RWPE2 (cell line): ENCODE data around the gene ZG16.
A peak's percentile ranks its signal among the peaks of the same experiment; 100 is the strongest.

Source experiments
- ATAC-seq: fragments of 200-7000 bp; cut with Tn5 transposase; 3 replicates; pipeline ENCODE4 v1.9.1; 2021; ENCODE audit warnings: low read depth
- DNase-seq: peaks from one replicate; pipeline ENCODE4 v3.0.0-alpha.2; 2020; ENCODE audit warnings: low spot score
- H3K27ac ChIP-seq: fragments of 450-650 bp; 2 replicates; pipeline ENCODE4 v1.5.1; 2017; ENCODE audit warnings: mild to moderate bottlenecking; ENCODE audit not compliant: poor library complexity, severe bottlenecking
- H3K27me3 ChIP-seq: fragments of 250-450 bp; sonication (Bioruptor Pico); 2 replicates; pipeline ENCODE4 v1.5.1; 2021; ENCODE audit warnings: mild to moderate bottlenecking, moderate library complexity; ENCODE audit not compliant: insufficient read depth, poor library complexity, severe bottlenecking
- H3K36me3 ChIP-seq: fragments of 250-450 bp; sonication (Bioruptor Pico); 2 replicates; pipeline ENCODE4 v1.5.1; 2020; ENCODE audit warnings: low read depth, mild to moderate bottlenecking, moderate library complexity
- H3K4me1 ChIP-seq: fragments of 250-450 bp; sonication (Bioruptor Pico); 2 replicates; pipeline ENCODE4 v1.5.1; 2021; ENCODE audit warnings: mild to moderate bottlenecking, moderate library complexity; ENCODE audit not compliant: insufficient read depth, poor library complexity, severe bottlenecking
- H3K4me3 ChIP-seq: fragments of 250-450 bp; sonication (Bioruptor Pico); 2 replicates; pipeline ENCODE4 v1.5.1; 2021; ENCODE audit warnings: mild to moderate bottlenecking, moderate library complexity; ENCODE audit not compliant: severe bottlenecking
- H3K9me3 ChIP-seq: fragments of 250-450 bp; sonication (Bioruptor Pico); 2 replicates; pipeline ENCODE4 v1.5.1; 2021; ENCODE audit warnings: mild to moderate bottlenecking, moderate library complexity; ENCODE audit not compliant: severe bottlenecking
- TF ChIP-seq, protein P1 (sequence below): fragments of 450-650 bp; IDR thresholded peaks from one replicate; pipeline ENCODE4 v1.5.1; 2017; ENCODE audit warnings: mild to moderate bottlenecking, moderate library complexity; ENCODE audit not compliant: poor library complexity, severe bottlenecking

Gene ZG16

DNA sequence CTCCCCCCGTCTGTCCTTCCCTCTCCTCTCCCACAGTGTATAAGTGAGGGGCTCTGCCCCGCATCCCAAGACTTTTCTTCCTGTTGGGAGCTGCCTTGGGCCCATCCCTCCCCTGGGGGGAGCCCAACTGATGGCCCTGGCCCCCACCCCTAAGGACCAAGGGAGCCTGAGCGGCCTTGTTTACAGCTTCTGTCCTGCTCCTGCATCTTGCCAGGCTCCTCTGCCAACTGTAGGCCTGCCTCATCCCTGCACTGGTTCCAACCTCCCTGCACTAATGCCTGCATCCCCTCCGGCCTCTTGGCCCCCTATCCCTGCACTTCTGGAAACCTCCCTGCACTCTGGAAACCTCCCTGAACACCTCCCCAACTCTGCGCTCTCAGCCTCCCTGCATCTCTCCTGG is 36.5 kb downstream of the ZG16 start:
- no peak overlapping the region for H3K4me3 ChIP-seq

DNA sequence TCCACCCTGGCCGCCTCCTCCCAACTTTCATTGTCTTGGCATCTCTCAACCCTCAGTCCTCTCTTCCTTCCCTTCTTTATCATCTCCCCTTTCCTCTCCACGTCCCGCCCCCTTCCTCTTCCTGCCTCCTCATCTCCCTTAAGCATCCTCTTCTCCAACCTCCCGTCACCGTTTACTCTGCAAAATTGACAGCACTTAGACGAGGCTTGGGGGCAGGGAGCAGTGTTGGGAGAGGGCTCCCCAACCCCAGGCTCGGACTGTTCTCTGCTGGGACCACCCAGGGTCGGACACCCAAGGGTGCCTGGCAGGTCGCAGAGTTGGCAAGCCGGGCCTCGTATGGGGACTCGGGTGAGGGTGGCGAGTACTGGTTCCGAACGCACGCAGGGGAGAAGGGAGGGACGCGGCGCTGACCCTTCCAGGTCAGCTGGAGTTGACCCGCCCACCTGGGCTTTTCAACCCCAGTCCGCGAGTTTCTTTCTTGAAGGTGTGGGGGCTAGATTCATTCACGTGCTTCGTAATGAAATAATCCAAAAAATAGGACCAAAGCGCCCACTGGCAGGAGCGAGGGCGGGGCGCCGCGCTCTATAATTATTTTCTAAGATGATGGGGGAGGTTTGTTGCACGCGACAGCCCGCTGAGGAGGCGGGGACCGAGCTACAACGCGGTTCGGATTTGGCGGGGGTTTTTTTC is 37.1 kb downstream of the ZG16 start:
- Histone ChIP-seq H3K36me3 (peaks cover 29% of the 10 kb centered on the region), H3K4me3 (peak overlapping the region; percentile 57), H3K27ac (peak overlapping the region; percentile 79), H3K4me1 (peaks cover 9% of the 10 kb centered on the region), H3K27me3 (no peaks in the 10 kb centered on the region), H3K9me3 (no peaks in the 10 kb centered on the region)
- TF ChIP-seq, protein P1, sequence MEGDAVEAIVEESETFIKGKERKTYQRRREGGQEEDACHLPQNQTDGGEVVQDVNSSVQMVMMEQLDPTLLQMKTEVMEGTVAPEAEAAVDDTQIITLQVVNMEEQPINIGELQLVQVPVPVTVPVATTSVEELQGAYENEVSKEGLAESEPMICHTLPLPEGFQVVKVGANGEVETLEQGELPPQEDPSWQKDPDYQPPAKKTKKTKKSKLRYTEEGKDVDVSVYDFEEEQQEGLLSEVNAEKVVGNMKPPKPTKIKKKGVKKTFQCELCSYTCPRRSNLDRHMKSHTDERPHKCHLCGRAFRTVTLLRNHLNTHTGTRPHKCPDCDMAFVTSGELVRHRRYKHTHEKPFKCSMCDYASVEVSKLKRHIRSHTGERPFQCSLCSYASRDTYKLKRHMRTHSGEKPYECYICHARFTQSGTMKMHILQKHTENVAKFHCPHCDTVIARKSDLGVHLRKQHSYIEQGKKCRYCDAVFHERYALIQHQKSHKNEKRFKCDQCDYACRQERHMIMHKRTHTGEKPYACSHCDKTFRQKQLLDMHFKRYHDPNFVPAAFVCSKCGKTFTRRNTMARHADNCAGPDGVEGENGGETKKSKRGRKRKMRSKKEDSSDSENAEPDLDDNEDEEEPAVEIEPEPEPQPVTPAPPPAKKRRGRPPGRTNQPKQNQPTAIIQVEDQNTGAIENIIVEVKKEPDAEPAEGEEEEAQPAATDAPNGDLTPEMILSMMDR = no peak
- DNase-seq = no peak
- no peak for ATAC-seq

More for the DNA sequence above, 36.5 kb downstream of the ZG16 start:
- TF ChIP-seq, protein P1 = no peak
- H3K27ac ChIP-seq = no peak overlapping the region
- no peaks in the 10 kb centered on the region for H3K27me3 ChIP-seq
- ATAC-seq = no peak
- peaks cover 4% of the 10 kb centered on the region for H3K4me1 ChIP-seq
- H3K9me3 ChIP-seq = no peaks in the 10 kb centered on the region
- H3K36me3 ChIP-seq = peaks cover 27% of the 10 kb centered on the region
- no peak for DNase-seq

DNA sequence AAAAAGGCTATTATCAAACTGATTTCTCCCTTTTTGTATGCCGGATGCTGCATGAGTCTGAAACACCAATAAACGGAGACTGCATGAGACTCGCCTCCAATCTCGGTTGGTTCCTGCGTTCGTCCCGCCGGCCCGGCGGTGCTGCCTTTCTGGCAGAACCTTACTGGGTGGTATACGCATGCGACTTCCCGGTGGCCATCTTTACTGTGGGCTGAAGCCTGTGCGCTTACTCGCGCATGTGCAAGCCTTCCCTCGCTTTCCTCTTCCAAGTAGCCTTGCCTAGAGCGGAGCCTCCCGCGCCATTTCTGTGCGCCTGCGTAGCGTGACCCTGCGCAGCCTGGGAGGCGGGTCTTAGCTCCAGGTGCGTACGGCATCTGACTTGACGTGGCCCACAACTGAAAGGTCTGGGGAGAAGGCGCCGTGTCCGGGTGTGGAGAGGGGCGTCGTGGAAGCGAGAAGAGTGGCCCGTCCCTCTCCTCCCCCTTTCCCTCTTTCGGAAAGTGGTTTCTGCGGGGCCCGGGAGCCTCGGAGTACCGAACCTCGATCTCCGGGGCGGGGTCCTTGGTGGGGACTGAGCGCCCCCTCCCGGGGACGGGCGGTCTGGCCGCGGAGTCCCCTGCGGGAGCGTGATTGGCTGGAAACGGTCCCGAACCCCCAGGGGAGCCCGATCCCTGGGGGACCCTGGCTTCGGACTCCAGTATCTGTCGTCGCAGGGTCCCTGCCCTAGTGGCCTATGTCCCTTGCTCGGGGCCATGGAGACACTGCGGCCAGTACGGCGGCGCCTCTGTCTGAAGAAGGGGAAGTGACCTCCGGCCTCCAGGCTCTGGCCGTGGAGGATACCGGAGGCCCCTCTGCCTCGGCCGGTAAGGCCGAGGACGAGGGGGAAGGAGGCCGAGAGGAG is 38.0 kb downstream of the ZG16 start, which contains the start of gene PAGR1:
Gene PAGR1 (plus strand): TSS at position 360 of the 901 bp plus-strand sequence. CDS start 374 bp downstream, at position 734.
- Histone ChIP-seq H3K4me1 (peaks cover 9% of the 10 kb centered on the region), H3K27me3 (no peaks in the 10 kb centered on the region), H3K4me3 (peak within 1 kb of the TSS; percentile 57), H3K27ac (peak within 1 kb of the TSS; percentile 79), H3K36me3 (peaks cover 27% of the 10 kb centered on the region), H3K9me3 (no peaks in the 10 kb centered on the region)
- ATAC-seq = peak; percentile 54
- peak; percentile 96 for DNase-seq
- TF ChIP-seq, protein P1 = peak; percentile 97

DNA sequence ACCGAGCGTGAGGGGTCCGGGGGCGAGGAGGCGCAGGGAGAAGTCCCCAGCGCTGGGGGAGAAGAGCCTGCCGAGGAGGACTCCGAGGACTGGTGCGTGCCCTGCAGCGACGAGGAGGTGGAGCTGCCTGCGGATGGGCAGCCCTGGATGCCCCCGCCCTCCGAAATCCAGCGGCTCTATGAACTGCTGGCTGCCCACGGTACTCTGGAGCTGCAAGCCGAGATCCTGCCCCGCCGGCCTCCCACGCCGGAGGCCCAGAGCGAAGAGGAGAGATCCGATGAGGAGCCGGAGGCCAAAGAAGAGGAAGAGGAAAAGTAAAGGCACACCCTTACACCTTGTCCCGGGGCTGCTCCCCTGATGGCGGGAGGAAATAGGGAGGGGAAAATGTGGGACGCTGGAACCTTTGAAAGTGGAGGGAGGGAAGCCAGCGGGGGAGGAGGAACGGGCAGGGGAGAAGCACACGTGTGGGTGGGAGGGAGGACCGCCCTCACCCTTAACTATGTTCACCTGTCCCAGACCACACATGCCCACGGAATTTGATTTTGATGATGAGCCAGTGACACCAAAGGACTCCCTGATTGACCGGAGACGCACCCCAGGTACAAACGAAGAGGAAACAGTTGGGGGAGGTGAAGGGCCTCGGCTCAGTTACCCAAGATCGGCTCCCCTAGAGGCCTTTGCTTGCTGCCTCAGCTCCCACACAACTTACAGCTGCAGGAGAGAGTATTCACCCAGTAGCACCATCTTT is 38.8 kb downstream of the ZG16 start:
- Histone ChIP-seq H3K4me1 (peaks cover 9% of the 10 kb centered on the region), H3K27ac (peak overlapping the region; percentile 79), H3K9me3 (no peaks in the 10 kb centered on the region), H3K36me3 (peaks cover 27% of the 10 kb centered on the region), H3K4me3 (peak overlapping the region; percentile 57), H3K27me3 (no peaks in the 10 kb centered on the region)
- no peak for DNase-seq
- peak; percentile 49 for ATAC-seq
- TF ChIP-seq, protein P1 = no peak
